CD4-positive, alpha-beta T cell treated with Interferon alpha-2 for 1 hour (primary cell): ENCODE data around the gene SDK1.
"Not testable (repeated sequence)": the region's sequence is repeated elsewhere in the genome, so short reads cannot be mapped to it uniquely, and the experiment has no call there.

Source experiments
- DNase-seq, 2 donors: peaks; one replicate each; pipeline ENCODE4 v3.0.0-alpha.2; 2020 to 2022

The SDK1 gene

GRCh38 chr7:4269746-4270145, 968.7 kb downstream of the SDK1 start:
- DNase-seq = no peak

DNA sequence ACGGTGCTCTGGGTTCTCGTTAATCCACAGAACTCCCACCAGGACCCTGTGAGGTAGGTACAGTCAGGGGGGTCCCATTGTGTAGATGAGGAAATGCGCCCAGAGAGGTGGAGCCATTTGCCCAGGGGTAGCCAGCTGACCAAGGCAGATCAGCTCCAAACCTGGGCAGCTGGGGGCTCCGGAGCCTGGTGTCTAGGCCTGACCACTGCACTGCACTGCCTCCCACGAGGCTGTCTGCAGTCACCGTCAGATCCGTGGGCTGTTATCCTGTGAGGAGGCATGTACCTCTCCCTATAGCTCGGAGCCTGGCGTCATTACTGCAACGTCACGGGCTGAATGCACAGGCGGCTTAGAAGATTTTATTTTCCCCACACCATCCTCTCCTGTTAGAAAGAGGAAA, 969.2 kb downstream of the SDK1 start:
- DNase-seq = no peak

GRCh38 chr7:4270941-4271715, 970.1 kb downstream of the SDK1 start:
- DNase-seq = no peak

DNA sequence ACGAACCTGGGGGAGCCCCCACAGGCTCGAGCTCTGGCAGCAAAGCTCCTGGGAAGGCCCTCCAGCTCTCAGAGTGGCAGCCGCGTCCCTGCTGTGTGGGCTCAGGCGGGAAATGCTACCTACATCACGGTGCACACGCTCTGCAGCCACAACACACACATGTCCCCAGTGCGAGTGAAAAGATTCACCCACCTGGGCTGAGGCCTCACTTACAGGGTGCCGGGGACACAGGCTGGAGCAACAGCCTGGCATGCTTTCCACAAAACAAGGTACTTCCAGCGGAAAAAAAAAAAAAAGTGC, 970.6 kb downstream of the SDK1 start:
- DNase-seq = no peak

DNA sequence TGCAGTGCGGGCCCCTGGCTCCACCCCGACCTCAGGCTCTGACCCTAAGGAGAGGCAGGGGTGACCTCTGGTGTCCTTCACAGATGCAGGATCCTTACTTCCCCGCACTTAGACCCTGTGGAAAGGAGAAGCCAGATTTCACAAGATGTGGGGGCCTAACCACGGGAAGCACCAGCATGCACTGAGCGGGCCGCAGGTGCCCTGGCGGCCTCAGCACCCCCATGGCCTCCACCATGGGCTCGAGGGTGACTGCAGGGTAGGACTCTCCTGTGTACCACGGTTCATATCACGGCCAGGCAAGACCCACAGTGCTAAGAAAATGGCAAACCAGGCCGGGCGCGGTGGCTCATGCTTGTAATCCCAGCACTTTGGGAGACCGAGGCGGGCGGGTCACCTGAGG, 971.1 kb downstream of the SDK1 start:
- no peak for DNase-seq

DNA sequence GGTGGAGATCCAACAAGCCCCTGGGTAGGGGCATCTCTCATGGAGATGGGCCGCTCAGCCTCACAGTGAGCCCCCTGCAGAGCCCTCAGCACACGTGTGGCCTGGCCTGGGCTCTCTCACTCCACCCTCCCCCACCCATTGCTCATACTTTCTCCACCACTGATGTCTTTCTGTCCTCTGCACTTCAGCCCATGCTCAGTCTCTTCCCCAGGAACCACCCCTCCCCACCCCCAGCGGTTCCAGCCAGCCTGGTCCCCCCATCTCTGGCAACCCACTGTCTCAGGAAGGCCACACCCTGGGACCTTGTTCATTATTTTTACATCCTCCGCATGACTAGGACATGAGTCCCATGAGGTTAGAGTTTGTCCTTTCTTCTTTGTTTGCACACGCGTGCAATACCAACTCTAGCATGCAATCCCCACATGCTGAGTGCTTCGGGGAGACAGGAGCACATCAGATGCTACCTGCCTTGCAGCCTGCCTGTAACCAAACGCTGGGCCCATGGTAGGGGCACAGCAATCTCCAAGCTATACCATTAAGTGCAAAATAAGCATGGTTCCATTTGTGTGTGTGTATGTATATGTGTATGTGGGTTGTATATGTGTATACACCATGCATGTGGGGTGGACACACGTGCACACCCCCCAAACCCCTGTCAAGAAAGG, 972.6 kb downstream of the SDK1 start:
- DNase-seq = no peak

DNA sequence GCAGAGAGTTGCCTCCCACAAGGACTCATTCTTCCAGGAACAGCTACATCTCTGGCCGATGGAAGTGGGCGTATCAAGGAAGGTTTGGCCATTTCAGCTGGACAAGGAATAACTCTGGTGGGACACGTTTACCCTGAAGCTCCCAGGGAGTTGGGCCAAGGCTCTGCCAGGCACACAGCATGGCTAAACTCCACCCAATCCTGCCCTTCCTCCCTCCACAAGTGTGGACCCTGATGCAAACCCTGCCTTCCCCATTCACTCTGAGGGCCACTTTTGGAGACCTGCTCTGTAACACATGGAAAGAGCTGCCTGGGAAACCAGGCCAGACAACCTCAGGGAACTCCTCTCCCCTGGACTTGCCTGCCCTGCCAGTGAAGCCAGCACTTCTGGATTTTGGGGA, 973.2 kb downstream of the SDK1 start:
- no peak for DNase-seq

GRCh38 chr7:4277936-4278335, 976.9 kb downstream of the SDK1 start:
- no peak for DNase-seq

DNA sequence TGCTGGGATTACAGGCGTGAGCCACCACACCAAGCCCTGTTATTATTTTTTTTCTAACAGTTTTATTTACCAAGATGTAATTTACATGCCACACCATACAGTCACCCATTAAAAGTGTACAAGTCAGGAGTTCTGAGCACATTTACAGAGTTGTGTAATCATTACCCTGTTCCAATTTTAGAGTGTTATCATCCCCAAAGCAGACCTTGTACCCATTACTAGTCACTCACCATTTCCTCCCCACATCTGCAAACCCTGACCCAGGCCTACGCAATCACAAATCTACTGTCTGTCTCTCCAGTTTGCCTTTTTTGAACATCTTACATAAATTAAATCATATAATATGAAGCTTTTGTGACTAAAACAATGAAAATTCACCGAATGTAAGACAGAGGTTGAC, 978.2 kb downstream of the SDK1 start:
- no peak for DNase-seq

- no peak for DNase-seq
These were observed 980.4 kb downstream of the SDK1 start for GRCh38 chr7:4281231-4281993.

GRCh38 chr7:4282434-4283223, 981.6 kb downstream of the SDK1 start:
- DNase-seq = no peak

- DNase-seq = no peak
These were observed 985.3 kb downstream of the SDK1 start for GRCh38 chr7:4286351-4286750.

- no peak for DNase-seq
These were observed 987.8 kb downstream of the SDK1 start for GRCh38 chr7:4288791-4289394.

DNA sequence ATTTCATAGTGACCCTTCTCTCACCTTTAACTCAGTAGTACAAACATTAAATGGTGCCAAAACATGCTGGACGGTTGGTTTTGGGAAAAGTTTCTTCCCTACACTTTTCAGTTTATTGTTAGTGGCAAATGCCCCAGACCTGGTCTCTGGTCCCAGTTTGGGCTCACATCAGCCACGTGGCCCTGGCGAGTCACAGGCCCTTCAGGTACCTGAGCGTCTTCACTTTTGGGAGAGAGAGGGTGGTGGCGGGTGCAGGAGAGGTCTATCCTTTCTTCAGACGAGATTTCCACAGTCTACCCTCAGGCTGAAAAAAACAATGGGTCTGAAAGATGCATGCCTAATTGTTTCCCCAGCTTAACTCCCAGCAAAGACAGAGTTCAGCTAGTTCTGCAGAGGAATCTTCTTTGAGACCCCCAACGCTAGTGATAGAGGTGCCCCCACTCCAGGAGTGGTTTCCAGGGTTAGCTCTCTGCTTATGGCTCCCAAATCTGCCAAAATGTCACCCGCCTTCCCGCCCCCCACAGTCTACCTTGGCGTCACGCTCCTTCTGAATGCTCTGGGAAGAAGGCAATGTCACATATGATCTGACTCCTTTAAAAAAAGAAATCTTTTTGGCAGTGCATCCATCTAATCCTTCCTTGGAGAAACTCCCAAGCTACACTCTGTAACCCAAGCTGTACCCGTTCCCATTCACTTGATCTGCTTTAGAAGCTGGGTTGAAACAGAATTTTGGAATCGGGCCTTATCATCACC, 996.3 kb downstream of the SDK1 start:
- DNase-seq = no peak

DNA sequence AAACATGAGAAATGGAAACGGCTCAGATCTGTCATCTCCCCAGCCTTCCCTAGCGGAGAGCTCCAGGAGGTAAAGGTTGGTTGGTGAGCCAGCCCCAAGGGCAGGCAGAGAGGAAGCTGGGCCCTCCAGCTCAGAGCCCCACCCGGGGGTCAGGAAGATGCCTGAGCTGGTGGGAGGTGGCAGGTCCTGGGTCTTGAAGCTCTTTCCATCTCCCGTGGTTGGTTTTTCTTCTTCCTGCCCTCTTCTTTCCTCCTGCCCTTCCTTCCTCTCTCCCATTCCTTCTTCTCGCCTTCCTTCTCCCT, 996.8 kb downstream of the SDK1 start:
- DNase-seq = no peak

DNA sequence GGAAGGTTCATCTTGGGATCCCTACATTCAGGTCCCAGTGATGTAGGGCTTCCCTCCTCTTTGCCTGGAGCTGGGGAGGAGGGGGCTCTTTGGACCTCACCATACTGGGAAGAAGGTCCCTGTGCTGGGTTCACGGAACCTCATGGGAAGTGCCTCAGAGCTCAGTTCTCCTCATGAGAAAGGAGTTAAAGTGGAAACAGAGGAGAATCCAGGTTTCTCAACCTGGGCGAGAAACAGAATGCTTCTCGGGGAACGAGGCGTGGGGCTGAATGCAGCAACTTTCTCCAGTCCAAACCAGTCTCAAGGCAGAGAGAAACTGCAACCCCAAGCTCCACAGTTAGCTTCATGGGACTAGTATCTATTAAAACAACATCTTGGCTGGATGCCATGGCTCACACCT, 998.4 kb downstream of the SDK1 start:
- DNase-seq = no peak

- DNase-seq = no peak
These were observed 1001.3 kb downstream of the SDK1 start for GRCh38 chr7:4302203-4302905.

DNA sequence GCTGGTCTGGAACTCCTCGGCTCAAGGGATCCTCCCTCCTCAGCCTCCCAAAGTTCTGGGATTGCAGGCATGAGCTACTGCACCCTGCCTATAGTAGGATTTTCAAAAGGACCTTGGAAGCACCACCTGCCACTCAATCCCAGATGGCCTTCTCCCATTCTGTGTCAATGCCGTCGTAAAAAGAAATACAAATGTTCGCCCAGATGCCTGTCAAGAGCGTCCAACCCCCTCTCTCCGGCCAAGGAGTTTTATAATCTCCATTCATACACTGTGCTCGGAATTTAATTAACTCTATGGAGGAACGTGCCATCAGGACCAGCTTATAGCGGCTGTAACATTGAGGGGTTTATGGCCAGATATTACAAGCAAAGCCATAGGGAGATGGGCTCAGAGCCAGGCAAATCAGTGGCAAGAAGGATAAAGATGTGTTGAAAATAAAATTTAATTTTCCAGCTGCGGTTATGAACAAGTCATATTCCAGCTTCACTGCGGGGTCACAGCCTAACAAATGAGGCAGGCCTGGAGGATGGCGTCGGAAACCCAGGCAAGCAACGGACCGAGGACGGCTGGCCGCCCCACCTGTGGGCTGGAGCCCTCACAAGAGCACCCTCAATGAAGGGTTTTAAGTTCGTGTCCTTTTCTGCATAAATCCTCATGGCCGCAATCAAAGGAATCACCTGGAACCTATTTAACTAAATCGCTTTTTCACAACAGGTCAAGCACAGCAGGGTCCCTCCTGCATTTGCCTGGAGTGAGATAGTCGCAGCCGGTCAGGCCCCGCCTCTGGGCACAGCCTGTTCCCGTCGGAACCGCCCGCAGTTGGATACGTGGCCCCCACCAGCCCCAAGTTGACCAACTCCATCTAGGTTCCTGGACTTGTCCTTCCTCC, 1006.5 kb downstream of the SDK1 start:
- DNase-seq = no peak

- DNase-seq = no peak
These were observed 1007.1 kb downstream of the SDK1 start for GRCh38 chr7:4308205-4308590.

GRCh38 chr7:4313911-4314310, 1012.9 kb downstream of the SDK1 start:
- DNase-seq = not testable (repeated sequence)

DNA sequence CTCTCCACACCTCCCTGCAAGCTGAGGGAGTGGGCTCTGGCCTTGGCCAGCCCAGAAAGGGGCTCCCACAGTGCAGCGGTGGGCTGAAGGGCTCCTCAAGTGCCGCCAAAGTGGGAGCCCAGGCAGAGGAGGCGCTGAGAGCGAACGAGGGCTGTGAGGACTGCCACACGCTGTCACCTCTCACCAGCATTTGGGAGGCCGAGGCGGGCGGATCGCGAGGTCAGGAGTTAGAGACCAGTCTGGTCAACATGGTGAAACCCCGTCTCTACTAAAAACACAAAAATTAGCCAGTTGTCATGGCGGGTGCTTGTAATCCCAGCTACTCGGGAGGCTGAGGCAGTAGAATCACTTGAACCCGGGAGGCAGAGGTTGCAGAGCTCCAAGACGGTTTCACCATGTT, 1013.3 kb downstream of the SDK1 start:
- not testable (repeated sequence) for DNase-seq
